CD4-positive, alpha-beta T cell treated with Interleukin-6 at 100 ng/mL for 8 hours (primary cell): ENCODE measurements around the gene CBY3.
A peak's percentile ranks its signal among the peaks of the same experiment; 100 is the strongest.
"Not testable (repeated sequence)": the region's sequence is repeated elsewhere in the genome, so short reads cannot be mapped to it uniquely, and the experiment has no call there.

Experiments used
- DNase-seq: peaks from one replicate; pipeline ENCODE4 v3.0.0-alpha.2; 2020; ENCODE audit warnings: mixed read lengths, low spot score

CBY3 gene

DNA sequence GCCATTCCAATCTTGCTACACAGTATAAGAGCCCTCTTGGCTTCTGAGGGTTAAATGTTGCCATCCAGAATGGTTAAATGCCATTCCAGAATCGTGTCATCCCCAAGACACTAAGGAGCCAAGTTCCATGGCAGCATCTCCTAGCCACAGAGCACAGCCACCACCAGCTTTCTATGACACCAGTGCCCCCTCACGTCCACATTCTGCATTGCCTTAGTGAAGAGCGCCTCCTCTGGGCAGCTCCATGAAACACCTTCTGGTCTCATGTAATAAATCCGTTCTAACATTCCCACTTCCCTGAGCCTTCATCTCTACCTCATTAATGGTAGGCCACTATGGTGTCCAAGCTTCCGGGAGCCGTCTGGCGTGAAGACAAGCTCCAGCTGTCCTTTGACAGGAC lies 12.4 kb downstream of the CBY3 start:
- DNase-seq = peak; percentile 14

DNA sequence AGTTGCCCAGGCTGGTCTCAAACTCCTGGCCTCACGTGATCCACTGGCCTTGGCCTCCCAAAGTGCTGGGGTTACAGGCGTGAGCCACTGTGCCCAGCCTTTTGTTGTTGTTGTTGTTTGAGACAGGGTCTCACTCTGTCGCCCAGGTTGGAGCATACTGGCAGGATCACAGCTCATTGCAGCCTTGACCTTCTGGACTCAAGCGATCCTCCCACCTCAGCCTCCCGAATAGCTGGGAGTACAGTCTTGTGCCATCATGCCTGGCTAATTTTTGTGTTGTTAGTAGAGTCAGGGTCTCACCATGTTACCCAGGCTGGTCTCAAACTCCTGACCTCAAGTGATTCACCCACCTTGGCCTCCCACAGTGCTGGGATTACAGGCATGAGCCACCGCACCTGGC lies 19.2 kb downstream of the CBY3 start:
- not testable (repeated sequence) for DNase-seq

DNA sequence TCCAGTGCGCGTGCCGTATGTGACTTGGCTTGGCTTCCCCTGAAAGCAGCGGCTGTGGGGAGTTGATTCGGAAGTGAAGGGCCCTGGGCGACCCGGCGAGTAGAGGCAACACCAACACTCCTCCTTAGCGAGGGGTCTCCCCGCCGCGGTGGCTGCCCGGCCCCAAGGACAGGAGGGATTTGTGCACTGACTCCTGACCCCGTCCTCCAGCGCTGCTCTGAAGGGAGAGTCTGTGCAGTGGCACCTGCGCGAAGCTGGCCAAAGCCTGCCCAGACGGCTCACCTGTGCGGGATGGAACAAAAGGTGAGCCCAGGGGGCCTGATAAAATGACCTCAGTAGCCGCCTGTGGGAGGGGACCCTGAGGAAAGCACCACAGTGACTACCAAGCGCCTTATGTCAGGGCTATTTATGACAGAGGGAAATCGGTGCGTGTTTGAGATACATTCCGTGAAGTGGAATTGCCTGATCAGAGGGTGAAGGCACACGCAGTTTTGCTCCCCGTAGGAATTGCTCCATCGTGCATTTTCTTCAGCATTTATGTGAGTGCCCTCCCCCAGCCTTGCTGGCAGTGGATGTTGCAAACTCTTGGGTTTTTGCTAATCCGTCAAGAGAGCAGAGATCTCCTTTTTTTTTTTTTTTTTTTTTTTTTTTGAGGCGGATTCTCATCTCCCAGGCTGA lies 22.5 kb downstream of the CBY3 start:
- DNase-seq = not testable (repeated sequence)

DNA sequence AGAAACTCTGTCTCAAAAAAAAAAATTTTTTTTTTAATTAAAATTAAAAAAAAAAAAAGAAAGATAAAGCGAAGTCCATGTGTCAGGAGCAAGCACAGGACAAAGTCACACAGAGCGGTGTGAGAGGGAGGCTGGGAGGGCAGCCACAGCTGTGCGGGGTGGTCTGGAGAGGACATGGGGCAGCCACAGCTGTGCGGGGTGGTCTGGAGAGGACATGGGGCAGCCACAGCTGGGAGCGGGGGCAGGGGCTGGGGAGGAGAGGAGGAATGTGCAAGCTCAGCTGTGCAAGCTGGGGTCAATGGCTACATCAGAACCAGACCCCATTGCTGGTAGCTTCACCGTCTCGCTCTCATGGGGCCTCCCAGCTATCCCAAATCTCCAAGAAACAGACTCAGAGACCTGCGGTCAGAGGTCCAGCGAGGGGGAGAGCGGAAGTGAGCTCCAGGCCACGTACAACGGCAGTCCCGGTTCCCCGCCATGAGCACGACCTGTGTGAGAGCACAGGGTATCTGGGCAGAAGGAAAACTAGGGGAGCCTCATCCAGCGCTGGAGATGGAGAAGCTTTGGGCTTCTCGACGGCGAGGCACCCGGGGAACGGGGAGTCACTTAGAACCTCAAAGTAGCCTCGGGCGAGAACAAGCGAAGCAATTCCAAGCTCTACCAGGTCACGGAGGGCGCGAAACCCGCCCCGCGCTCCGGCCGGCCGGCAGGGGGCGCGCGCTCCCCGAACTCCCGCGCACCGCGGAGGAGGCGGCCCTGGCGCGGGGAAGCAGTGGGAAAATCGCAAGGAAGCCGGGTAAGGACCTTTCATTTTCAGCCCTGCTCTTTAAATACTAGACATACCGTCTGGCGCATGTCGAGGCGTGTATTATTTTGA lies 23.3 kb downstream of the CBY3 start:
- not testable (repeated sequence) for DNase-seq

DNA sequence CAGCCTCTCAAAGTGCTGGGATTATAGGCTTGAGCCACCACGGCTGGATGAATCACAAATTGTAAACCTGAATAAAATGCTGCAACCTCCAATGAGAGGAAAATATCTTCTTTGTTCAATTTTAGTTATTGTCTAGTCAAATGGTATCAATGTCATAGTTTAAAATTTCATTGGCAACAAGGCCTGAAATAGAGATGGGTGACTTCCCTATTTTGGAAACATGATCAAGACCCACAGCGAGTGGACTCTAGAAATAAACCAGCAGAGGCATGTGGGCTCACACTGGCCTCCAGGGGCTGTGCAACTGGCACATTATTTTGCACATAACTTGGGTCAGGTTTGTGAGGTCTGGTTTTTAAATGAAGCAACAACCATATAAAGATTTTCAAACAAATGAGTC lies 27.7 kb downstream of the CBY3 start:
- not testable (repeated sequence) for DNase-seq

DNA sequence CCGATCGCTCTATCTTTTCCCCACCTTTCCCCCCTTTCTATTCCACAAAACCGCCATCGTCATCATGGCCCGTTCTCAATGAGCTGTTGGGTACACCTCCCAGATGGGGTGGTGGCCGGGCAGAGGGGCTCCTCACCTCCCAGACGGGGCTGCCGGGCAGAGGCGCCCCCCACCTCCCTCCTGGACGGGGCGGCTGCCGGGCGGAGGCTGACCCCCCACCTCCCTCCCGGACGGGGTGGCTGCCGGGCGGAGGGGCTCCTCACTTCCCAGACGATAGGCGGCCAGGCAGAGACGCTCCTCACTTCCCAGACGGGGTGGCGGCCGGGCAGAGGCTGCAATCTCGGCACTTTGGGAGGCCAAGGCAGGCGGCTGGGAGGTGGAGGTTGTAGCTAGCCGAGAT lies 30.6 kb downstream of the CBY3 start:
- not testable (repeated sequence) for DNase-seq

DNA sequence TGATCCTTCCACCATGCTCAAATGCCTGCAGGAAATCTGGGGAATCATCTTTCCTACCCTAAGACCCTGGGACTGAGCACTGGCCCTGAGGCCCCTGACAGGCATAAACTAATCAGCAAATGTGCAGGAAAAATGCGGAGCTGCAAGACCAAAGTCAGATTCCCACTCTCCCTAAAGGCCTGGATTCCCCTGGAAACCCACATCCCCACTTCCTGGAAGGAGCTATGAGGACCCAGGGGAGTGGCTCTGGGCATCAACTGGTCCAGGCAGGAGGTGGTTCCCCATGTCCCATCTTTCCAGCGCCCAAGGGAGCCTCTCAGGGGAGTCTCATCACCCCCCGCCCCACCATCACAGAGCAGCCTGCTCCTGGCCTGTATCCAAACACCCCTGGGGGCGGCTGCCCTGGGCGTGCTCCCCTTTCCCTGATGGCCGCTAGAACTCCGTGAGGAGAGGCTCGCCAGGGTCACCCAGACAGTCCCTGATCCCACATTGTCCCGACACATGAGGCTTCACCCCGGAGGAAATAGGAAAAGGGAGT lies 31.6 kb downstream of the CBY3 start:
- not testable (repeated sequence) for DNase-seq

DNA sequence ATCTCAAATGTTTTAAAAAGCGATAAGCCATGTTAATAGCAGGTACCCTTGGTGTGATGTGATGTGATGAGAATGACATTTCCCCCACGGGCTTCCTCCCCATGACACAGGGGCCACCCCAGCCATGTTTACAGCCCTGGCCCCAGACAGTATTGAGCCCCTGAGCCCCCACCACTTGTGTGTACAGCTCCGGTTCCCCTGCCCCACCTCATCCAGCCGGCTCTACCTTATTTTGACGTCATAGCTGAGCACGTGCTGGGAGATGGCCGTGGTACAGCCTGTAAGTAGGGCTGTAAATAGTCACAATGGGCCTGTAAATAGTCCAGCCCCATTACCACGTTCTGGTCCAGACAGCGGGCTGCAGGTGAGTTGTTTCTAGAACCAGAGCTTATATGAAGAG lies 32.4 kb downstream of the CBY3 start:
- DNase-seq = no peak

DNA sequence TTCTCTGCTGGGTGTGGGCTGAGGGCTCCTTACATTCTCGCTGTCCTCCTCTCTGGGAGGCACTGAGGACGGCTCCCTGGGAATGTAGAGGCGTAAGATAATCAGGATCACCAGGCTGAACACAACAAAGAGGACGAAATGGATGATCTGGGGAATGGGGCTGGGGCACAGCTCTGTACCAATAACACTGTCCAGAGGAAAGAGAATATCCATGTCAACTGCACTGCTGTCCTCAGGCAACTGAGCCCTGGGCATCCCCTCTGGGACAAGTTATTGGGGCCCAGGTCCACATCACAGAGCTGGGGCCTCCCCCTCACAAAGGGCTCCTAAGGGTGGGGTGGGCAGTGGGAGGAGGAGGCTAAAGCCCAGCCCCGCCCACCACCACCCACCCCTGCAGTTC lies 36.1 kb downstream of the CBY3 start:
- DNase-seq = not testable (repeated sequence)

DNA sequence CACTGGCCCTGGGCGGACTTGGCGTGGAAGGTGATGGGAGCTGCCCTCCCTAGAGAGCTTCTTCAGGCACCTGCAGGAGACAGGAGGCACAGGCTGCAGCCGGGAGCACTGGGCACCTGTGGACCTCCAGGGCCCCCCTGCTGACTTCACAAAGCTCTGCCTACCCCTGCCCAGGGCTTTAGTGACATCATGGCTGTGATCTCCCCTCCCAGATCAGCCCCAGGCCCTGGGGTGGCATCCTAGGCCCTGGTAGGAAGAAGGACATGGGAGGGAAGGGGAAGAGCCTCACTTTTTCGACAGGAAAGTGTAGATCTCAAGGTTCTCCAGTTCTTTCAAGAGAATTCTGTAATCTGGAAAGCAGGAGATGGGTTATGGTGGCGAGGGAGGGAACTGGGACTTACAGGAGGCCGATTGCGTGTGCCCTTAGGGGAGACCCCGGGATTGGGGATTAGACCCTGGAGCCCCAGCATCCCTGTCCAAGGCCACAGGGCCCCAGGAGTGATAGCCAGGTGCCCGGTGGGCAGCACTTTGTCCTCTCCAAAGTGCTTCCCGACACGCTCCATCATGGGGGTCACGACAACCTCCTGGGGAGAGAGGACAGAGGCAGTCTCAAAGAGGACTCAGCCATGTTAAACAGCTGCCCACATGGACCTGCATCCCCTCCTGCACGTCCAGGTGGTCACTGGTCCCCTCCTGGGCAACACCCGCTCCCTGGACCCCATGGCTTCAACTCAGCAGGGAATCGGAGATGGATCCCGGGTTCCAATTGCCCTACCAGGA lies 37.5 kb downstream of the CBY3 start:
- DNase-seq = not testable (repeated sequence)

DNA sequence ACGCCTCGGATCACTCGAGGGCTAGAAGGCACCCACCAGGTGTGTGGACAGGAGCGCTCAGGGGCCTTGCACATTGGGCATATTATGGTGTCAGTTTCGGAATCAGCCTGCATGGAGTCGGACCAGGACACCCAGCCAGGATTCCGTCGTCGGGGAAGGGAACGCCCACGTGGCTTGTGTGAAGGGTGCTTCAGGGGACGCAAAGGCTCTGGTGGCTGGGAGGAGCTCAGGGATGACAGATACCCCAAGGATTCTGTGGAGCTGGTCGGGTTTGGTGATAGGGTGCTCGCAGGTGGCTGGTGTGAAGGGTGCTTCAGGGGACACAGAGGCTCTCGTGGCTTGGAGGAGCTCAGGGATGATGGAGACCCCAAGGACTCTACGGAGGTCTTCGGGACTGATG lies 38.2 kb downstream of the CBY3 start:
- not testable (repeated sequence) for DNase-seq

DNA sequence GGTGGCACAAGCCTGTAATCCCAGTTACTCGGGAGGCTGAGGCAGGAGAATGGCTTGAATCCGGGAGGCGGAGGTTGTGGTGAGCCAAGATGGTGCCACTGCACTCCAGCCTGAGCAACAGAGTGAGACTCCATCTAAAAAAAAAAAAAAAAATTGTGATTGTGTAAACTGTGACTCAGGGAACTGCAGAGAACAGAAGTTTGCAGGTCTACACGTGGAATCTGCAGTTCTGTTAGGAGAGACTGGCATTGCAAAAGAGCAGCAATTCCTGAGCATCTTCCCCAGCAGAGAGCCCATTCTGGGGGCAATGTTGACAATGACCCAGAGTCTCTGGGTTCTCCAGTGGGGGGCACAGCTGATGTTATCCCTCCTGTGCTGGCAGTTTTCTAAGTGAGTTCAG lies 39.1 kb downstream of the CBY3 start:
- DNase-seq = not testable (repeated sequence)

DNA sequence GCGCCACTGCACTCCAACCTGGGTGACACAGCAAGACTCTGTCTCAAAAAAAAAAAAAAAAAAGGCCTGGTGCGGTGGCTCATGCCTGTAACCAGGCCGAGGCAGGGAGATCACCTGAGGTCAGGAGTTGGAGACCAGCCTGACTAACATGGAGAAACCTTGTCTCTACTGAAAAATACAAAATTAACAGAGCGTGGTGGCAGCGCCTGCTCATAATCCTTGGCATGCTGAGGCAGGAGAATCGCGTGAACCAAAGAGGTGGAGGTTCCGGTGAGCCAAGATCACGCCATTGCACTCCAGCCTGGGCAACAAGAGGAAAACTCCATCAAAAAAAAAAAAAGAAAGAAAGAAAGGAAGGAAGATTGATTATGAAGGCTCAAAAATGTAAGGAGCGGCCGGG lies 41.5 kb downstream of the CBY3 start:
- not testable (repeated sequence) for DNase-seq

DNA sequence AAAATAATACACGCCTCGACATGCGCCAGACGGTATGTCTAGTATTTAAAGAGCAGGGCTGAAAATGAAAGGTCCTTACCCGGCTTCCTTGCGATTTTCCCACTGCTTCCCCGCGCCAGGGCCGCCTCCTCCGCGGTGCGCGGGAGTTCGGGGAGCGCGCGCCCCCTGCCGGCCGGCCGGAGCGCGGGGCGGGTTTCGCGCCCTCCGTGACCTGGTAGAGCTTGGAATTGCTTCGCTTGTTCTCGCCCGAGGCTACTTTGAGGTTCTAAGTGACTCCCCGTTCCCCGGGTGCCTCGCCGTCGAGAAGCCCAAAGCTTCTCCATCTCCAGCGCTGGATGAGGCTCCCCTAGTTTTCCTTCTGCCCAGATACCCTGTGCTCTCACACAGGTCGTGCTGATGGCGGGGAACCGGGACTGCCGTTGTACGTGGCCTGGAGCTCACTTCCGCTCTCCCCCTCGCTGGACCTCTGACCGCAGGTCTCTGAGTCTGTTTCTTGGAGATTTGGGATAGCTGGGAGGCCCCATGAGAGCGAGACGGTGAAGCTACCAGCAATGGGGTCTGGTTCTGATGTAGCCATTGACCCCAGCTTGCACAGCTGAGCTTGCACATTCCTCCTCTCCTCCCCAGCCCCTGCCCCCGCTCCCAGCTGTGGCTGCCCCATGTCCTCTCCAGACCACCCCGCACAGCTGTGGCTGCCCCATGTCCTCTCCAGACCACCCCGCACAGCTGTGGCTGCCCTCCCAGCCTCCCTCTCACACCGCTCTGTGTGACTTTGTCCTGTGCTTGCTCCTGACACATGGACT lies 46.3 kb downstream of the CBY3 start:
- DNase-seq = not testable (repeated sequence)

DNA sequence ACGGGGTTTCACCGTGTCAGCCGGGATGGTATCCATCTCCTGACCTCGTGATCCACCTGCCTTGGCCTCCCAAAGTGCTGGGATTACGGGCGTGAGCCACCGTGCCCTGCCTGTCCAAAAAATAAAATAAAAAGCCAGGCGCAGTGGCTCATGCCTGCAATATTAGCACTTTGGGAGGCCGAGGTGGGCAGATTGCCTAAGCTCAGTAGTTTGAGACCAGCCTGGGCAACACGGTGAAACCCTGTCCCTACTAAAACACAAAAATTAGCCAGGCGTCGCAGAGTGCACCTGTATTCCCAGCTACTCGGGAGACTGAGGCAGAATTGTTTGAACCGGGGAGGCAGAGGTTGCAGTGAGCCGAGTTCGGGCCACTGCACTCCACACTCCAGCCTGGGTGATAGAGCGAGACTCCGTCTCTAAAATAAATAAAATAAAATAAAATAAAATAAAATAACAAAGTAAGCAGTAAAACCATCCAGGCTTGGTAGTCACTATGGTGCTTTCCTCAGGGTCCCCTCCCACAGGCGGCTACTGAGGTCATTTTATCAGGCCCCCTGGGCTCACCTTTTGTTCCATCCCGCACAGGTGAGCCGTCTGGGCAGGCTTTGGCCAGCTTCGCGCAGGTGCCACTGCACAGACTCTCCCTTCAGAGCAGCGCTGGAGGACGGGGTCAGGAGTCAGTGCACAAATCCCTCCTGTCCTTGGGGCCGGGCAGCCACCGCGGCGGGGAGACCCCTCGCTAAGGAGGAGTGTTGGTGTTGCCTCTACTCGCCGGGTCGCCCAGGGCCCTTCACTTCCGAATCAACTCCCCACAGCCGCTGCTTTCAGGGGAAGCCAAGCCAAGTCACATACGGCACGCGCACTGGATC lies 47.1 kb downstream of the CBY3 start:
- not testable (repeated sequence) for DNase-seq
